Erythroblast (primary cell): ENCODE measurements around the gene UGT1A10.

Experiments used
- GATA1 ChIP-seq: IDR thresholded peaks from 2 replicates; pipeline ENCODE4 v1.6.1; 2011; ENCODE audit warnings: low read depth, mild to moderate bottlenecking, control low read depth, low read length, moderate library complexity
- POLR2A ChIP-seq: IDR thresholded peaks from 2 replicates; pipeline ENCODE4 v1.6.1; 2011; ENCODE audit warnings: mild to moderate bottlenecking, low read length

DNA sequence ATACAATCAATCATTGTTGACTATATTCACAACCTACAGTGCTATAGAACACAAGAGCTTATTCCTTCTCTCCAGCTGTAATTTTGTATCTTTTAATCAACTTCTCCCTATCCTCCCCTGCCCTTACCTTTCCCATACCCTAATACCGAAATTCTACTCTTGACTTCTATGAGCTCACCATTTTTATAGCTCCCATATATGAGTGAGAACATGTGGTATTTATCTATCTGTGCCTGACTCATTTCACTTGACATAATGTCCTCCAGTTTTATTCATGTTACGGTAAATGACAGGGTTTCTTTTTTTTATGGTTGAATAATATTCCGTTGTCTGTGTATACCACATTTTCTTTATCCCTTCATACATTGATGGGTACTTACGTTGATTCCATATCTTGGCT, 144.5 kb downstream of the UGT1A10 start:
- TF ChIP-seq POLR2A (no peak), GATA1 (no peak)
